Prostate gland (tissue), 2 donors: ENCODE results near the gene THAP7.

Source experiments
- CTCF ChIP-seq, 4 experiments: fragments of 200-600 bp in 2 of 4; fragments of 450-650 bp in 2 of 4; sonication (generic) in 2 of 4; IDR thresholded peaks; 1 replicate in 3 of 4; 2 replicates in 1 of 4; pipeline ENCODE4 v1.5.1; 2016 to 2019; ENCODE audit warnings: antibody characterized with exemption in 4 of 4, mild to moderate bottlenecking in 2 of 4, moderate library complexity in 2 of 4
- POLR2A ChIP-seq: fragments of 450-650 bp; IDR thresholded peaks from one replicate; pipeline ENCODE4 v1.6.1; 2016; ENCODE audit warnings: antibody characterized with exemption, mild to moderate bottlenecking
- POLR2AphosphoS5 ChIP-seq: sonication (generic); formaldehyde crosslinking; IDR thresholded peaks from one replicate; pipeline ENCODE4 v1.6.1; 2017; ENCODE audit warnings: antibody characterized with exemption

GRCh38 chr22:20963201-20964052 lies 38.5 kb downstream of the THAP7 start:
- TF ChIP-seq CTCF (IDR thresholded peaks at IDR 0.05) = no peak
- no peak for TF ChIP-seq POLR2A
- no peak for TF ChIP-seq POLR2AphosphoS5
